Left ventricle myocardium inferior (tissue), 1 donor: ENCODE measurements around the gene MGAT4C. TPM values are rescaled to one million over a fixed set of nuclear protein-coding genes. Genes with fewer than 3 reads are reported as not detected.

Experiments used
- DNase-seq: peaks from one replicate; pipeline ENCODE4 v3.0.0-alpha.2; 2020
- H3K27ac ChIP-seq: fragments of 200-600 bp; replicated peaks from 2 replicates; pipeline ENCODE4 v1.8.0; 2021
- H3K27me3 ChIP-seq: fragments of 200-600 bp; 2 replicates; pipeline ENCODE4 v1.8.0; 2021; ENCODE audit warnings: low read depth
- H3K36me3 ChIP-seq: fragments of 200-600 bp; 2 replicates; pipeline ENCODE4 v1.8.0; 2021
- H3K4me1 ChIP-seq: fragments of 200-600 bp; 2 replicates; pipeline ENCODE4 v1.8.0; 2021
- H3K4me3 ChIP-seq: fragments of 200-600 bp; 2 replicates; pipeline ENCODE4 v1.8.0; 2021; ENCODE audit warnings: mild to moderate bottlenecking, moderate library complexity
- H3K9me3 ChIP-seq: fragments of 200-600 bp; replicated peaks from 2 replicates; pipeline ENCODE4 v1.8.0; 2021
- CTCF ChIP-seq: fragments of 200-600 bp; IDR thresholded peaks from 2 replicates; pipeline ENCODE4 v1.8.0; 2021; ENCODE audit warnings: antibody characterized with exemption, mild to moderate bottlenecking, borderline replicate concordance
- intact Hi-C: fragments of 100-400 bp; cut with micrococcal nuclease; formaldehyde crosslinking; loops from one replicate; pipeline ENCODE4 v1.11.0; 2022
- total RNA-seq: library from RNA; stranded (reverse); fragmentation: NEBNext Ultra II Directional; extraction: Animal tissue kit (Norgen Biotek cat#: 25700); gene quantifications from one replicate; pipeline ENCODE4 v1.2.1, GENCODE V29; 2021
- donor health status: DM: no; HTN: yes; CAD: no; lungs with severe emphysema.

Gene MGAT4C
- total RNA-seq, 1 donor from 2014 or later, result 5.4 TPM

- no peaks in the 10 kb centered on the region for H3K4me1 ChIP-seq
- H3K27ac ChIP-seq, result no peak overlapping the region
- no peak overlapping the region for H3K4me3 ChIP-seq
- no peak for DNase-seq
- no peaks in the 10 kb centered on the region for H3K36me3 ChIP-seq
- H3K27me3 ChIP-seq, result no peaks in the 10 kb centered on the region
- no peaks in the 10 kb centered on the region for H3K9me3 ChIP-seq
- intact Hi-C loops, result no loop called here
- TF ChIP-seq CTCF, result no peak
Measured at GRCh38 chr12:86122846-86123468, 133.2 kb downstream of the MGAT4C start.

GRCh38 chr12:86118161-86118560 is 138.0 kb downstream of the MGAT4C start:
- Histone ChIP-seq H3K9me3 (no peaks in the 10 kb centered on the region), H3K4me1 (no peaks in the 10 kb centered on the region), H3K4me3 (no peak overlapping the region), H3K36me3 (no peaks in the 10 kb centered on the region), H3K27ac (no peak overlapping the region), H3K27me3 (no peaks in the 10 kb centered on the region)
- no peak for DNase-seq
- no peak for TF ChIP-seq CTCF
- intact Hi-C loops, result no loop called here

DNA sequence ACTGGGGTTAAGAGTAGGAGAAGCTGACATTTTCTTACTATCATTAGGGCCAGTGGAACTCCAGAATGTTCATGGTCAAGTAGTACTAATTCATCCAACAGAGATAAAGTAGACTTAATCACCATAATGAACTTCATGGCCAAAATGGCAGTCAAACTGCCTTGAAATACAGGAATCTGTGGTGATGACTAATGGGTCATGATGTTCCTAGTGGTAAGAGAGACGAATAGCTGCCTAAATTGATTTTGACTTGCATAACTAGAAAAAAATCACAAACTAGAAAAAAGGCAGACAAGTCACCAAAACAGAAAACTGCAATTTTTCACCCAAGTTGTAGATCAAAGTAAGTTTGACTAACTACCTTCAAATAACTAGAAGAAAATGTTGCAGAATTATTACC is 138.5 kb downstream of the MGAT4C start:
- Histone ChIP-seq H3K4me3 (no peak overlapping the region), H3K36me3 (no peaks in the 10 kb centered on the region), H3K27ac (no peak overlapping the region), H3K9me3 (no peaks in the 10 kb centered on the region), H3K4me1 (no peaks in the 10 kb centered on the region), H3K27me3 (no peaks in the 10 kb centered on the region)
- DNase-seq, result no peak
- intact Hi-C loops, result no loop called here
- no peak for TF ChIP-seq CTCF

GRCh38 chr12:86104087-86104486 is 152.1 kb downstream of the MGAT4C start:
- H3K4me1 ChIP-seq, result no peaks in the 10 kb centered on the region
- intact Hi-C loops, result no loop called here
- H3K9me3 ChIP-seq, result no peaks in the 10 kb centered on the region
- H3K4me3 ChIP-seq, result no peak overlapping the region
- H3K36me3 ChIP-seq, result no peaks in the 10 kb centered on the region
- no peak for TF ChIP-seq CTCF
- H3K27me3 ChIP-seq, result no peaks in the 10 kb centered on the region
- DNase-seq, result no peak
- no peak overlapping the region for H3K27ac ChIP-seq

- intact Hi-C loops, result no loop called here
- no peak overlapping the region for H3K4me3 ChIP-seq
- no peaks in the 10 kb centered on the region for H3K9me3 ChIP-seq
- DNase-seq, result no peak
- H3K36me3 ChIP-seq, result no peaks in the 10 kb centered on the region
- H3K27ac ChIP-seq, result no peak overlapping the region
- no peaks in the 10 kb centered on the region for H3K27me3 ChIP-seq
- no peak for TF ChIP-seq CTCF
- no peaks in the 10 kb centered on the region for H3K4me1 ChIP-seq
Measured at GRCh38 chr12:86097161-86097560, 159.0 kb downstream of the MGAT4C start.
